Erythroblast (primary cell): ENCODE measurements around the gene FRS2.

Source experiments
- DNase-seq, 2 experiments: peaks; one replicate each; lab custom pipeline; 2025; lab: John Stamatoyannopoulos, UW
- GATA1 ChIP-seq: IDR thresholded peaks from 2 replicates; pipeline ENCODE4 v1.6.1; 2011; ENCODE audit warnings: low read depth, mild to moderate bottlenecking, control low read depth, low read length, moderate library complexity
- POLR2A ChIP-seq: IDR thresholded peaks from 2 replicates; pipeline ENCODE4 v1.6.1; 2011; ENCODE audit warnings: mild to moderate bottlenecking, low read length

The FRS2 gene

DNA sequence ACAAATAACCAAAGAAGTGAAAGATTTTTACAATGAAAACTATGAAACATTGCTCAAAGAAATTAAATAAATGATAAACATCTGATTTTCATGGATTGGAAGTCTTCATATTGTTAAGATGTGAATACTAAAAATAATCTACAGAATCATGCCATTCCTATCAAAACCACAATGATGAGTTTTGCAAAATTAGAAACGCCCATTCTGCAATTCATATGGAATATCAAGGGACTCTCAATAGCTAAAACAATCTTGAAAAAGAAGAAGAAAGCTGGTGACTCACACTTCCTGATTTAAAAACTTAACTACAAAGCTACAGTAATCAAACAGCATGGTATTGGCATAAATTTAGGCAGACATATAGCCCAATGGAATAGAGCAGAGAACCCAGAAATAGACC is 74.9 kb downstream of the FRS2 start:
- TF ChIP-seq POLR2A = no peak
- no peak for TF ChIP-seq GATA1
- no peak for DNase-seq

DNA sequence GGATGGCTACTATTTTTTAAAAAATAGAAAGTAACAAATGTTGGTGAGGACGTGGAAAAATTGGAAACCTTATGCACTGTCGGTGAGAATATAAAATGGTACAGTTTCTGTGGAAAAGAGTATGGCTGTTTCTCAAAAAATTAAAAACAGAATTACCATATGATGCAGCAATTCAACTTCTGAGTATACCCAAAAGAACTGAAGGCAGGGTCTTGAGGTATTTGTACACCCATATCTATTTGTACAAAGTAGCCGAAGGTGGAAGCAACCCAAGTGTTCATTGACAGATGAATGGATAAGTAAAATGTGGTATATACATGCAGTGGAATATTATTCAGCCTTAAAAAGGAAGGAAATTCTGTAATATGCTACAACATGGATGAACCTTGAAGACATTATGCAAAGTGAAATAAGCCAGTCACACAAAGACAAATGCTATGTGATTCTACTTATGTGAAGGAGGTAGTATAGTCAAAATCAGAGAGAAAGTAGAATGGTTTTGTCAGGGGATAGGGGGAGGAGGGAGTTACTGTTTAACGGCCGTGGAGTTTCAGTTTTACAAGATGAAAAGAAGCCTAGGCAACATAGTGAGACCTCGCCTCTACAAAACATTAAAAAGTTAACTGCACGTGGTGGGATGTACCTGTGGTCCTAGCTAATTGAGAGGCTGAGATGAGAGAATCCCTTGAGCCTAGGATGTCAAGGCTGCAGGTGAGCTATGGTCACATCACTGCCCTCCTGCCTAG is 76.7 kb downstream of the FRS2 start:
- TF ChIP-seq POLR2A (no peak), GATA1 (no peak)
- DNase-seq = no peak

DNA sequence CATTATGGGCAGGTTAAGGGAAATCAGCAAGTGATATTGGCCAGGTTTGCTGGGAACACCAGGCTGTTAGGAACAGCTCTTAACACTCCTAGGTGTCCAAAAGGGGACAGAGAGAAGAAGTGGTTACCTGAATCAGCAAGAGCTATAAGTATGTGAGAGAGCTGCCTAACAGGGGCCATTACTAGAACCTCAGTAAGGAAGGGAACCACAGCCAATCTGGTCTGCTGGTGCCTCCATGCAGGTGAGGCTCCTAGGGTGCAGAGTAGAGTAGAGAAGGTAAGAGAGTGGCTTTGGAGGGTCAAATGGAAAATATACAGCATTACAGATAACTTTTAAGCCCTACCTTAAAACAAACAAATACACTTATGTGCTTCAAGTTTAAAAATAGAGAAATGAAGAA is 78.5 kb downstream of the FRS2 start:
- TF ChIP-seq GATA1 = no peak
- TF ChIP-seq POLR2A = no peak
- DNase-seq = no peak

DNA sequence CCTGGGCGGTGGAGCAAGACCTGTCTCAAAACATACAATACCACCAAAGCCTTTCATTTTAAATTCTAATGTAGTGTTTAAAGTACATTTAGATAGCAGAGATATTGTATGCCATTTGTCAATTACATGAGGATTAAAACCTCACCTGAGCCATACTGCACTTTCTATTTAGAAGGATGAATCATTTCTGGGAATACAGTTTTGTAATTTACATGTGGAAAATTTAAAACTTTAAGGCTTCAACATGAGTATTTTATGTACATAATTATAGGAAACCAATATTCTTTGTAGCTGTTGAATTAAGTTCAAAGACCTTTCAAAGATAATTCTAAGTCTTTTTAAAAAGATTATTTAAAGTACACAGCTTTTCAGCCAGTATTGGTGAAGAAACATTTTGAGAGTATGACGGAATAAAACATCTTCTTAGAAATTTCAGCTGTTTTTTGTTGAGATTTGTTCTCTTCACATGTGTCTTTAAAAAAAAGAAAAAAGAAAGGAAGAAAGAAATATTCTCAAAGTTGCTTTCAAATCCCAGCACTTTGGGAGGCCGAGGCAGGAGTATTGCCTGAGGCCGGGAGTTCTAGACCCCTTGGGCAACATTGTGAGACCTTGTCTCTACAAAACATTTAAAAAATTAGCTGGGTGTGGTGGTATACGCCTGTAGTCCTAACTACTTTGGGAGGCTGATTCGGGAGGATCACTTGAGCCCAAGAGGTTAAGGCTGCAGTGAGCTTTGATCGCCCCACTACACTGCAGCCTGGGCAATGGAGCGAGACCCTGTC is 80.6 kb downstream of the FRS2 start:
- no peak for DNase-seq

DNA sequence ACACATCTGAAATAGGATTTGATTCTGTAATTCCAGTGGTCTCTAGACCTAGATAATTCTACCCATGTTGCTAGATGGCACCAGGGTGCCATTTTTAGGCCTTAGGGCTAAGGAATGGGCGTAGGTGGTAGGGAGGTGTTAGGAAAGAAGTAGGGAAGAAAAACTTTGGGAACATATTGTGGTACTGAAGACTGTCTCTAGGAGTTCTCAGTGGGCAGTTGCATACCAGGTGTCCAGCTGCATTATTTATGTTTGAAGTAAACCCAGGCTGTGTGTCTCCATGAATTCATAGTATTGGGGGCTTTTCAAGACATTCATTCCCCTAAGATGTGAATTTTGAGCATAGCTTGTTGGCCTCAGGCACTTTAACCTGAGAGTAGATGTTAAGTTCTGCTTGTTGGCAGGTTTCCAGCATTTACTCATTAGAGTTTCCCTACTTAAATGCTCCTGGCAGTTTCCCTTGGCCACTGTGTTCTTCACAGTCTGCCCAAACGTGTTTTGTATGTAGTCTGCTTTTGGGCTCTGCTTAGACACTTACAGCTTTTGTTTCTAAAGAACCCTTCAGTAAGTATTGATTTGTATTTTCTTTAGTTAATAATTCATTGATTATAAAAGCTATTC is 83.5 kb downstream of the FRS2 start:
- TF ChIP-seq GATA1 = no peak
- TF ChIP-seq POLR2A = no peak
- DNase-seq = peak in 1 of 2 experiments; percentile 18

More for the DNA sequence above, 80.6 kb downstream of the FRS2 start:
- TF ChIP-seq POLR2A (no peak), GATA1 (no peak)

DNA sequence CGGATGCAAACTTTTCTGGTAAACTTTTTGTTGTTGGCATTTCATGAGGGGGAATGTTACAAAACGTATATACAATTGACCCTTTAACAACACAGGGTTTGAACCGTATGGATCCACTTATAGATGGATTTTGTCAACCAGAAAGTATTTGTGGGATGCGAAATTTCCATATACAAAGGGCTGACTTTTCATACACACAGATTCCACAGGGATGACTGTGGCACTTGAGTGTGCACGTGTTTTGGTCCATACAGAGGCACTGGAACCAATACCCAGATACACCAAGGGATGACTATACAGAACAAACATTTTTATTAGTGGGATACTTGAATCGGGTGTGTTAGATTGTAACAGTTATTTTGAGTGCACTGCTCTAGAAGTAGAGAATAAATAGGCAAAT is 85.3 kb downstream of the FRS2 start:
- DNase-seq = no peak
- no peak for TF ChIP-seq GATA1
- TF ChIP-seq POLR2A = no peak

DNA sequence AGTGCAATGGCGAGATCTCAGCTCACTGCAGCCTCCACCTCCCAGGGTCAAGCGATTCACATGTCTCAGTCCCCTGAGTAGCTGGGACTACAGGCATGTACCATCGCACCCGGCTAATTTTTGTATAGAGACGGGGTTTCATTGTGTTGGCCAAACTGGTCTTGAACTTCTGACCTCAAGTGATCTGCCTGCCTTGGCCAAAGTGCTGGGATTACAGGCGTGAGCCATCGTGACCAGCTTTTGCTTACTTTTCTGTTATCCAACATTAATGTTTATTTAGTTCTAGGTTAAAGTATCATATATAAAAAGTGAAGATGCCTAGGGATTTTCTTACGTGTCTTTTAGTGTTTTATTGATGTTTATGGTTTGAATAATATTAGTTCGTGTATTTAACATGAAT is 86.2 kb downstream of the FRS2 start:
- TF ChIP-seq GATA1 (no peak), POLR2A (no peak)

DNA sequence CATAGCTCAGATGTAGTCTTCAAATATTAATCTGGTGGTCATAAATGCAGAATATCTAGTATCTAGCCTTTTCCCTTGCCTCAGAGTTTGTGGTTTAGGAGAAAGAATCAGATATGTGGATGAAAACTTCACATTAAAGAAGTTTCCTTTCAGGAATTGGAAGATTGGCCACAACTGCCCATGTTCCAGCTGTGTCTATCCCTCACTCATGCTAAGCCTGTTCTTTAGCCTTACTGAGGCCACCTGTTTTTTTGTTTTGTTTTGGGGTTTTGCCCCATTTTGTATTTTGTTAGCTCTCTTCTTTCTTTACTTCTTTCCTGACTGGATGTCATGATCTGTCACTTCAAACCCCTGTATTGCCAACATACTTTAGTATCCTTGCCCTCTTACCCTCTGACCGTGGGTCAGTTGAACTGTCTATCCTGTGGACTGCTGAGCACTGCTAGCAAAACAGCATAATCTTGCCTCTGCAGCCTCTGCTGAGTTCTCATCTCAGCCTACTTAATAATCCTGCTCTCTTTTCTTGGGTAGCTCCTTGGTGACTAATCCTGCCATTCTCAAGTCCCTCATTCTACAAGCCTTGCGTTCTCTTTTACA is 93.1 kb downstream of the FRS2 start:
- TF ChIP-seq POLR2A = no peak
- no peak for TF ChIP-seq GATA1
- DNase-seq = no peak

More for the DNA sequence above, 86.2 kb downstream of the FRS2 start:
- DNase-seq = no peak

DNA sequence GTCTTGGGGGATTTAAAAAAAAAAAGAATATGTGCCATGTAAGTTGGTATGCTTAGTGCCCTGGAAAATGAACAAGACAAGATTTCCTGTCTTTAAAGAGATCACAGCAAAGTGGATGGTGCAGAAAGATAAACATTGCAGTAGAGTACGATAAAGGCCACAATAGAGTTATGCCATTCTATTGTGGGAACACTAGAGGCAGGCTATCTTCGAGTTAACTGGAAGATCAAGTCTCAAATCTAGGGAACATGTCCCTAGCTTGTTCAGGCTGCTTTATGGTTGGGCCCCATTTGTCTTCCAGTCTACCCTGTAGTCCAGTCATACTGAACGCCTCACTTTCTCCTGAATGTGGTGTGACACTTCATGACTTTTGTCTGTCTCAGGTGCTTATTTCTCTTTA is 96.4 kb downstream of the FRS2 start:
- no peak for TF ChIP-seq GATA1
- TF ChIP-seq POLR2A = no peak
- peak; percentile 12 to 38 for DNase-seq

DNA sequence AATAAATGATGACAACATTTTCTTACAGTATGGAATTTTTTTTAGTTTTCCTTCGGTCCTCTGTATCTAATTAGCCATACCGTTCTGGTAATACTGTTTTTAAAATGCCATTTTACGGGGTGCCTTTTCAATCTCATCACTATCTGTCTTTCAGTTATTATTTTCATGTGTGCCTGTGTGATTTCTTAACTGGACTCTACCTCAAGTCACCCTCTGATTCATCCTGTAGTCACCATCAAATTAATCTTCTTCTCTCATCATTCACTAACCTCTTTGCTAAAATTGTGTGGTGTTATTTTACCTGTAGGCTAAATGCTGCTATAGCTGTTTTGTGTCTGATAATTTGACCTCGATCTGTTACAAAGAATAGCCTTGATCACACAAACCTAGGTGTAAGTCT is 99.0 kb downstream of the FRS2 start:
- DNase-seq = no peak
- no peak for TF ChIP-seq POLR2A
- TF ChIP-seq GATA1 = no peak

DNA sequence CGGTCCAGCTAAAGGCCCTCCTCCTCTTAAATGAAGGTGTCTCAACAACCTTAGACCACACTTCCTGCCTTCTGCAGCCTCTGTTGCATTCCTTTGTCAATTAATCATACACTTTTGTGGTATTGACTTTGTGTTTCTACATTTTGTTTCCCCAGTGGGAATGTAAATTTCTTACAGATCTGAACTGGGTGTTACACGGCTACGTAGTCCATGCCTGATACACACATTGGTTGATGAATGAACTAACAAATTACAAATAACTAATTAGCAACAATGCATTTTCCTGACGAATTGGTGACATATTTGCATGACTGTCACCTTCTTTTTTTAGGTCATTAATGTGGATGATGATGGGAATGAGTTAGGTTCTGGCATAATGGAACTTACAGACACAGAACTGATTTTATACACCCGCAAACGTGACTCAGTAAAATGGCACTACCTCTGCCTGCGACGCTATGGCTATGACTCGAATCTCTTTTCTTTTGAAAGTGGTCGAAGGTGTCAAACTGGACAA is 99.9 kb downstream of the FRS2 start:
- no peak for DNase-seq
- TF ChIP-seq POLR2A (no peak), GATA1 (no peak)

DNA sequence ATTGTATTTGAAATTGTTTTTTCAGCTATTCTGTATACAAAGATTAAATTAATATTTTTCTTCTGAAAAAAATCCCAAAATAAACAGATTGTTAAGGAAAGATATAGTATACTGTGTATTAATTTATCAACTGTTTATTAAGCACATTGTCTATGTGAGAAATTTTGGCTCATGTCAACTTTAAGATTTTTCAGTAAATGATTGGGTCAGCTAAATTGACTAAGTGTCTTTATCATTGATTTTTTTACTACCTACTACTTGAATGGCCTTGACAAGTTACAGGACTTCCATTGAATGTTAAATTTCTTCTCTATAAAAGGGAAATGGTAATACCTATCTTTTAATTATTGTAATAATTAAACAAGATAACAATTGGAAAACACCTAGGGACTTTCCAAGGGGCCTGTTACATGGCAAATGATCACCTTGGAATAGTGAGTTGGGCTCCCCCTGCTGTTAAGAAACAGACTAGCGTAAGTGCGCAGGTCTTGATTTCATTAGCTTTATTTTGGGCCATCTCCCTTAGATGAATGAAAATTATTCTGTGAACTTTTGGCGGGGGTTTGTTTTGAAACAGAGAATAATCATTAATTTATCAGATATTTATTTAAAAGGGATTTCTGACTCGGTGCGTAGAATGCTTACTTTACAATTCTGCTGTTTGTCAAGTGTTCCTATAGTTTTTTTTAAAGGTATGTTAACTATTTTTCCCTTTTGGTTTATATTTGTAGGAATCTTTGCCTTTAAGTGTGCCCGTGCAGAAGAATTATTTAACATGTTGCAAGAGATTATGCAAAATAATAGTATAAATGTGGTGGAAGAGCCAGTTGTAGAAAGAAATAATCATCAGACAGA is 100.6 kb downstream of the FRS2 start:
- DNase-seq = peak; percentile 76 to 84
- TF ChIP-seq GATA1 (no peak), POLR2A (no peak)
